ENCODE results near the gene CLEC7A.

CLEC7A gene

GRCh38 chr12:10130042-10130441 lies at the start of gene CLEC7A:
Gene CLEC7A, minus strand, starts transcription at chr12:10130199. Its CDS starts 117 bp downstream, at chr12:10130082.
- no peak for DNase-seq (ENCODE audit: low read depth, low spot score)

- DNase-seq (ENCODE audit: low read depth, low spot score), result no peak
These were observed 49.8 kb upstream of the CLEC7A start for GRCh38 chr12:10179776-10180181.

- DNase-seq (ENCODE audit: low read depth, low spot score), result no peak
These were observed 48.8 kb upstream of the CLEC7A start, which contains the start of gene TMEM52B for GRCh38 chr12:10178821-10179220. Gene TMEM52B, plus strand, starts transcription at chr12:10179032. Its CDS starts 543 bp downstream, at chr12:10179575.

DNA sequence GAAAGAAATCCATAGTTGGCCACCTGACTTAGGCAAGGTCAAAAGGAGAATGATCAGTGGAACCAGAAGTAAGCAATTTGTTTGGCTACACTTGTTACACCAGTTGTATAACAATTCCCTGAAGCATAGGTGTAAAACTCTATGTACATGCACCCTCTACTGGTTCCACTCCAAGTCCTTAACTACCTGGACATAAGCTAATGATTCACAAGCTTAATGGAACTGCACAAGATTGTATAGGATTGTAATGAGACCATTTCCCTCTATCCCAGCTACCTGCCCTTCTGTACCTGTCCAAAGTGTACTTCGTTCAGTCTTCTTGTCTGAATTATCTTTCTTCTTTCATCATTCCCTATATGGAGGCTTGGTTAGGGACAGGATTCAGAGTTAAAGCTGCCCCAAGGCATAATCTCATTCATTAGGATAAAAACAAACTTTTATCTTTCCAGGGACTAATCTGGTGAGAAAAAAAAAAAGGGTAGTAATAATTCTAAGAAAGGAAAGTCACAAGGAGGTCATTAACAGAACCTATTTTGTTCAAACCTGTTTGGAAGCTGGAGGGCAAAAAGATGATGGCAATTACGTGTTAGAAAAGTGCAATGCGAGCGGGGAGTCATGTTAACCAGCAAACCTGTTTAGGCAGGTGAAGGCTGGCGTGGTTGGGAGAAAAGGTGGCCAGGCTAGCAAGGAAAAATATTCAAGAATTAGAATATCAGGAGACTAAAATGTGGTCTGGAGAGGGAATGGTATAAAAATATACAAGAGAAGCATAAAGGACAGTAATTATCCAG lies 46.0 kb upstream of the CLEC7A start:
- no peak for DNase-seq (ENCODE audit: low read depth, low spot score)

GRCh38 chr12:10174986-10175614 lies 45.1 kb upstream of the CLEC7A start:
- DNase-seq (ENCODE audit: low read depth, low spot score), result no peak

- DNase-seq (ENCODE audit: low read depth, low spot score), result no peak
These were observed 42.2 kb upstream of the CLEC7A start, which contains the start of gene OLR1 for GRCh38 chr12:10171973-10172728. Gene OLR1, minus strand, starts transcription at chr12:10172132. Its CDS starts 55 bp downstream, at chr12:10172077.

DNA sequence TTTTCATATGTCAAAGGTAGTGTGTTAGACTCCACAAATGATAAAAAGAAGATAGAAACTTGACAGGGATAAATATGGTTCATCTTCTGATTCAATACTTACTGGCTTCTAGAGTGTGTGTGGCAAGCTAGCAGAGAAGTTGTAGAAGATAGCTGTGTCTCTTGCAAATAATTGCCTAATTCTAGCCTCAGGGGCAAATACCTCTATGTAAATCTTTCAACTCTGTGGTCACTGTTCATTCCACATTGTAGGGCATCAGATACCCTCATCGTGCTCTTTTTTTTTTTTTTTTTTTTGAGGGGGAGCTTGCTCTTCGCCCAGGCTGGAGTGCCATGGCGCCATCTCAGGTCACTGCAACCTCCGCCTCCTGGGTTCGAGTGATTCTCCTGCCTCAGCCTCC lies 40.2 kb upstream of the CLEC7A start:
- DNase-seq (ENCODE audit: low read depth, low spot score), result no peak

GRCh38 chr12:10169104-10169503 lies 39.1 kb upstream of the CLEC7A start:
- DNase-seq (ENCODE audit: low read depth, low spot score), result no peak

DNA sequence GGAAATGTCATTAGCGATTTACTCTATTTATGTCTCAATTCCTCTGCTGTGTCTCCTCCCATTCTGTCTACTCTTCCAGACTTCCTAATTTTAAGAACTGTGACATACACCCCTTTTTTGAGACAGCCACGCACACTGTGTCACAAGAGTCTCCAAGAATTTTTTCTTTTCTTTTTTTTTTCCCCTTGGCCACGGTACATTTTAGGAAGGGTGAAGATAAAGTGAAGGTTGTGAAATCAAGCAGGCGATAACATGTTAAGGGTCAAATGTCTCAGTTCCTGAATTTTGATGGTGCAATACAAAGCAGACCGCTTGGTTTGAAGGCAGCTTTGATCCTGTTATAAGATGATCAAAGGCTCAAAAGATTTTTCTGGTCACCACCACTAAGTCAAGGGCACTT lies 37.6 kb upstream of the CLEC7A start:
- DNase-seq (ENCODE audit: low read depth, low spot score), result no peak

DNA sequence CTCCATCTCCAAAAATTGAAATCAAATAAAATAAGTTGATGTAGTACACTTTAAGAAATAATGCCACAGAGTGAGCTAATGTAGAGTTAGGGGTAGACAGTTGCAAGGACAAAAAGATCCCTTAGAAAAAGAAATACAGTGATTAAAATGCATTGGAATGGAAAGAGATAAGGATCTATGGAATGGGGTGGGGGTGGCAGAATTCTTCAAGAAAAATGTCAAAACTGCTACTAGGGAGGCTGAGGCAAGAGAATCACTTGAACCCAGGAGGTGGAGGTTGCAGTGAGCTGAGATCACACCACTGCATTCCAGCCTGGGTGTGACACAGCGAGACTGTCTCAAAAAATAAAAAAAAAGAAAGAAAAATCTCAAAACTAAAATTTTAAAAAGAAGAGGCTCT lies 35.4 kb upstream of the CLEC7A start:
- DNase-seq (ENCODE audit: low read depth, low spot score), result no peak

GRCh38 chr12:10163084-10163483 lies 33.1 kb upstream of the CLEC7A start:
- no peak for DNase-seq (ENCODE audit: low read depth, low spot score)

DNA sequence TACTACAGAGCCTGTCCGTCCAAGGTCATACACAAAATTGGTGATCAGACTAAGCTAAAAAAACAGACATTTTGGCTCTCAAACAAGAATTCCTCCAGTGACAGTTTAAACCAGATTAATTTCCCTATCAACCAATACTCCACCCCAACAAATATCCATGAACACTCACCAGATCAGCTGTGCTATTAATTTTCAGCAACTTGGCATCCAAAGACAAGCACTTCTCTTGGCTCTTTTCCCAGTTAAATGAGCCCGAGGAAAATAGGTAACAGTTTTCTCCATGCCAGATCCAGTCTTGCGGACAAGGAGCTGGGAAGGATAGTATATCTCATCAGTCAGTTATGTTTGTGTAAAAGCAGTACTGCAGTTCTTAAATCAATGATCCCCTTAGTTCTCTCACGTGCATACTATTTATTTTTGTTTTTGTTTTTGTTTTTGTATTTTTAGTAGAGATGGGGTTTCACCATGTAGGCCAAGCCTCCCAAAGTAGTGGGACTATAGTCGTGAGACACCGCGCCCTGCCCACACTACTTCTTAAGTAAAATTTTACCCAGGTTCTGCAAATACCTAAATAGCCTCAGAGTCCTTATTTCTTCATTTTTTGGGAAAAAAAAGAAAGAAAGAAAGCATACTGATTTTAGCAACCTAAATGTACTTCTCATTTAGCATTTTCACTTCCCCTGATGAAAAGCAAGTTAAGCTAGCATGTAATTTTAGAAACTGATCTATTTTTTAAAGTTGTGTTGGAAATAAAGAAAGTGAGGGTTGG lies 30.8 kb upstream of the CLEC7A start:
- DNase-seq (ENCODE audit: low read depth, low spot score), result no peak

- DNase-seq (ENCODE audit: low read depth, low spot score), result no peak
These were observed 29.3 kb upstream of the CLEC7A start for GRCh38 chr12:10159280-10159679.

GRCh38 chr12:10158406-10158805 lies 28.4 kb upstream of the CLEC7A start:
- DNase-seq (ENCODE audit: low read depth, low spot score), result no peak

DNA sequence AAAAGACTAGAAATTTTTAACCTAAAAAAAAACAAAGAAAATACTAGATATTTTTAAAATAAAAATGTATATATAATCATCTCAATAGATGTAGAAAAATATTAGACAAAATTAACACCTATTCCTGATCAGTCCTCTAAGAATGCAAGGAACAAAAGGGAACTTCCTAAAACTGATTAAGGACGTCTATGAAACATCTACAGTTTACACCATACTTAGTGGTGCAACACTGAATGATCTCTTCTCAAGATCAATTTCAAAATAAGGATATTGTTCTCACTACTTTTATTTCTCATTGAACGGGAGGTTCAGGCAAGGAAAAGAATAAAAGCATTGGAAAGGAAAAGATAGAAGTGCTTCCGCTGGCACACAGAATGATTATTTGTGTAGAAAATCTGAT lies 26.0 kb upstream of the CLEC7A start:
- no peak for DNase-seq (ENCODE audit: low read depth, low spot score)

GRCh38 chr12:10154145-10154496 lies 24.1 kb upstream of the CLEC7A start:
- no peak for DNase-seq (ENCODE audit: low read depth, low spot score)

- DNase-seq (ENCODE audit: low read depth, low spot score), result peak; percentile 43
These were observed 23.5 kb upstream of the CLEC7A start for GRCh38 chr12:10153271-10154144.

GRCh38 chr12:10151621-10152020 lies 21.6 kb upstream of the CLEC7A start:
- no peak for DNase-seq (ENCODE audit: low read depth, low spot score)

GRCh38 chr12:10147714-10148403 lies 17.9 kb upstream of the CLEC7A start:
- DNase-seq (ENCODE audit: low read depth, low spot score), result no peak

- no peak for DNase-seq (ENCODE audit: low read depth, low spot score)
These were observed 13.1 kb upstream of the CLEC7A start for GRCh38 chr12:10142976-10143589.
